BLaER1 (cell line): ENCODE data around the gene PRICKLE2.

Experiments
- H3K27ac ChIP-seq: shearing (Covaris generic); formaldehyde crosslinking; 2 replicates; pipeline ENCODE4 v1.8.1; 2022
- H3K27me3 ChIP-seq: shearing (Covaris generic); formaldehyde crosslinking; 2 replicates; pipeline ENCODE4 v1.8.1; 2022
- H3K36me3 ChIP-seq: shearing (Covaris generic); formaldehyde crosslinking; 2 replicates; pipeline ENCODE4 v1.8.1; 2022
- H3K4me1 ChIP-seq: shearing (Covaris generic); formaldehyde crosslinking; 2 replicates; pipeline ENCODE4 v1.8.1; 2022
- H3K4me2 ChIP-seq: shearing (Covaris generic); formaldehyde crosslinking; 2 replicates; pipeline ENCODE4 v1.8.1; 2022
- H3K4me3 ChIP-seq: shearing (Covaris generic); formaldehyde crosslinking; 2 replicates; pipeline ENCODE4 v1.8.1; 2022
- H3K9ac ChIP-seq: shearing (Covaris generic); formaldehyde crosslinking; 2 replicates; pipeline ENCODE4 v1.8.1; 2022
- H3K9me3 ChIP-seq: shearing (Covaris generic); formaldehyde crosslinking; 2 replicates; pipeline ENCODE4 v1.8.1; 2022
- H4K20me1 ChIP-seq: shearing (Covaris generic); formaldehyde crosslinking; 2 replicates; pipeline ENCODE4 v1.8.1; 2022
- Cebpa-rat ChIP-seq: shearing (Covaris generic); IDR thresholded peaks from 2 replicates; pipeline ENCODE4 v1.8.1; 2022

The PRICKLE2 gene

DNA sequence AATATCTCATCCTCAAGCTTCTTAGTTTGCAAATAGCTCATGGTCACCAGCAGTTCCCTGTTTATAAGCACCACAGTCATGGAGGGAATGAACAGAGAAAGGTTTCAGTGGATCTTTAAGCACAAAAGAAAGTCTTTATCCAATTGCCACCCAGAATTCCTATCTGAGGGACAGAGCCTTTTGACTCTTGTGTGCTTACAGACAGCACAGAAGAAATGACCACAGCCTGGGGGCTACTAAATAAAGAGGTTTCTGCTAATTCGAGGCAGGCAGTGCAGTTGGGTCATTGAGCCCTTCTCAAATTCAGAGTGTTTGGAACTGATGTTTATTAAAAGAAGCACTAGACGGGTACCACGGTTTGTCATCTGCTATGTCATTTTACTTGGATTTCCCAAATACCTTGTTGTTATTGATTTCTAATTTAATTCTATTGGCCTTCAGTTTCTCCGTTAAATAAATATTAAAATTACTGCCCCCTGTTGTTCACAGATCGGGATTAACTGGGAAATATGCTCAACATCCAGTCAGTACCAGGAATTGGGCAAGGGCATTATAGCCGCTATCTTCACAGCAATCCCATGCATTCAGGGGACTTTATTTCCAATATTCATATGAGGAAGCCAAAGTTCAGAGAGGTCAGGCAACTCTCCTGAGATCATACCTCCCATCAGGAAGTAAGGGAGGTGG lies 3.6 kb downstream of the PRICKLE2 start:
- no peak for TF ChIP-seq Cebpa-rat

DNA sequence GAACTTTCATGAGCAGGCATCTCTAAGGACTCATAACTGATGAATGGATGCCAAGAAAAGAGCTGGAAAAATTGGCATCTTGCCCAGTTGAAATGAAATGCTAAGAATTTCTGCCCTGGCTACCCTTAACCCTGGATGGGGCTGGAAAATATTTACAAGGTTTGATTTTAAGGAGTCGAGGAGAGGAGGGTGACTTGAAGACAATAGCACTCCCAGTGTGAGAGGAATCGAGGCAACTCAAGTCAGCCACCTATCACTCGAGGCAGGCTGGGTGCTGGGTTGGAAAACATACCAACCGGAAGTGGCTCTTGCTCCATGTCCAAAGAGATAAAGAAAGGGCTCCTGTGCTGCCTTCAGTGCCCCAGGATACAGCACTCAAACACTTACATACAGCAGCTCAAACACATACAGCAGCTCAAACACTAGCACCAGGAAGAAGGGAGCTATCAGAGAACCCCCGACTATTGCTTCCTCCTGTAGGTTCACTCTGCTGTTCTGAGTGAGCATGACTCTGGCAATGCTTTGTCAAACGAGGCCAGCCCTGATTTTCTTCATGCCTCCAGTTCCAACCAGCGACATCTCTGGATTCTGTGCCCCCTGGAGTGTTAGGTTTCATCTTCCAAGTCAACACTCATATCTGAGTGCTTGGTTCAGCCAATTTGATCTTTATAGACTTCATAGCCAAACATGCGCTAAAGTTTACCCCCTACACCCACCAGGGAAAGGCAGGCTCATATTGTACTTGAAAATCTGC lies 4.9 kb downstream of the PRICKLE2 start:
- Histone ChIP-seq H3K27ac (no peak overlapping the region), H3K9me3 (no peaks in the 10 kb centered on the region), H3K27me3 (no peaks in the 10 kb centered on the region), H3K36me3 (no peaks in the 10 kb centered on the region), H3K9ac (no peak overlapping the region), H3K4me1 (peaks cover 18% of the 10 kb centered on the region), H4K20me1 (no peaks in the 10 kb centered on the region), H3K4me3 (no peak overlapping the region), H3K4me2 (no peak overlapping the region)
- TF ChIP-seq Cebpa-rat: no peak

More for the DNA sequence above, 3.6 kb downstream of the PRICKLE2 start:
- no peaks in the 10 kb centered on the region for H3K27me3 ChIP-seq
- no peak overlapping the region for H3K27ac ChIP-seq
- no peak overlapping the region for H3K4me3 ChIP-seq
- no peak overlapping the region for H3K4me2 ChIP-seq
- peaks cover 26% of the 10 kb centered on the region for H3K4me1 ChIP-seq
- no peaks in the 10 kb centered on the region for H4K20me1 ChIP-seq
- no peaks in the 10 kb centered on the region for H3K9me3 ChIP-seq
- H3K9ac ChIP-seq: no peak overlapping the region
- no peaks in the 10 kb centered on the region for H3K36me3 ChIP-seq

DNA sequence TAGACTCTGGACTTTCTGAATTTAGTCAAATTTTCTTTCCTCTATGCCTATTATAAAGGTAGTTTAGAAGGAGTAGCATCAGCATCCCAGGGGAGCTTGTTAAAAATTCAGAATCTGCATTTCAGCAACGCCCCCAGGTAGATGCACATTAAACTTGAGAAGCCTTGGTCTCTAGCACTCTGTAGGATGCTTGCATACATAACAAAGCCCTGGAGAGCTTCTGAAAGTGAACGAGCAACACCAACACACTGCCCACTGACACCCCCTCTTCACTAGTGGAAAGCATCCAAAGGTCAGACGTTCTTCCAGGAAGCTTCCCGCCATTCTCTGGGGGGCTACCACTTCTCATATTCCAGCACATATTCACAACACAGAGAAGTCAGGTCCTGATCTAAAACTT lies 6.5 kb downstream of the PRICKLE2 start:
- H3K9me3 ChIP-seq: no peaks in the 10 kb centered on the region
- H3K27me3 ChIP-seq: no peaks in the 10 kb centered on the region
- peaks cover 17% of the 10 kb centered on the region for H3K4me1 ChIP-seq
- H3K4me2 ChIP-seq: no peak overlapping the region
- TF ChIP-seq Cebpa-rat: no peak
- H4K20me1 ChIP-seq: no peaks in the 10 kb centered on the region
- H3K4me3 ChIP-seq: no peak overlapping the region
- H3K9ac ChIP-seq: no peak overlapping the region
- no peaks in the 10 kb centered on the region for H3K36me3 ChIP-seq
- H3K27ac ChIP-seq: no peak overlapping the region

DNA sequence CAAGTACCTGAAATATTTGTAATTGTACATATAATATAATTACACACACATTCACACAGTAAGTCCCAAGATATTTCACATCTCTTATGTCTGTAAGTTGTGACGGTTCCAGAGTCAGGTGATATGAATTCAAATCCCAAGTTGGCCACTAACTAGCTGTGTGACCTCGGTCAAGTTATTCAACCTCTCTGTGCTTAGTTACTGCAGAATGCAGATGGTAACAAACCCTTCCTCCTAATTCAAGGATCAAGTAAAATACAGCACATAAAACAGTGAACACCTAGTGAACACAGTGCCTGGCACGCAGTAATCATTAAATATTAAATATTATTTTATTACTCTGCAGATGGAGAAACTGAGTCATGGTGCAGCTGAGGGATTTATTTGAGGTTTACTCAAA lies 6.9 kb downstream of the PRICKLE2 start:
- Histone ChIP-seq H3K4me1 (peaks cover 18% of the 10 kb centered on the region), H3K36me3 (no peaks in the 10 kb centered on the region), H4K20me1 (no peaks in the 10 kb centered on the region), H3K27ac (no peak overlapping the region), H3K4me3 (no peak overlapping the region), H3K9ac (no peak overlapping the region), H3K4me2 (no peak overlapping the region), H3K27me3 (no peaks in the 10 kb centered on the region), H3K9me3 (no peaks in the 10 kb centered on the region)
- no peak for TF ChIP-seq Cebpa-rat

DNA sequence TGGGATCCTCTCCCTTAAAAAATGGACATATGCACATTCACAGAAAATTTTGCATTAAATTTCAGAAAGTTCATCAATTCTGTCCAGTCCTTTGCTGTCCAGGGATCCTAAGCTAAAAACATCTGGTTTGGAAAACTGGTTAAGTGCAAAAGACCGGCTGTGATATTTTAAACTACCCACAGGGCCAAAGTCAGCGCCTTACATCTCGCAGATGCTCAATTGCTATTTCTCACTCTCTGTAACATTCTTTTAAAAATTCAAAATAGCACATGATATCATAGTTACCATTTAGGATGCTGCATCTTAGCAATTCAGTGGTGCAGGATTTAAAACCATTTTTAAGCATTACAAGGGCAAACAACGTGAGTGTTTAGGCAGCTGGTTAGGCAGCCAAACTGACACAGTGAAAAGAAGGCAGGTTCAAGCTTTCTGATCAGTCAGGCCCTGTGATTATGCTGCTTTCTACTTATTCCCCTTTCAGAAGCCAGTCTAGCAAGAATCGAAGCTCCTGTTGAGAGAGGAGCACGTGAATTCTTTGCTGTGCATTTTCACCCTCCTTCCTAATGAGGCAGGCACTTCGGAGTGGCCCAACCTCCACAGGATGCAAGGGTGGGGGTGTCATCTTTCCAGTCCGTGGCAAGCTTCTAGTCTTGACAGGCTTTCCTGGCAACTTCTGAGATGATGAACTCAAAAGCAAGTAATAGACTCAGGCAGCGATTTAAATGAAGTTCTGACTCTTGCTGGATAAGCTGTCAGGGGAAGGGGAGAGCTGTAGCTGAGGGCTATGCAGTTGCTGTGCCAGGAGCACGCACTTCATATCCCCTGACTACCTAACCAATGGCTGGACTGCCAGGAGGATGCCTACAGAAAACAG lies 8.8 kb downstream of the PRICKLE2 start:
- Histone ChIP-seq H3K4me1 (peaks cover 22% of the 10 kb centered on the region), H3K4me2 (no peak overlapping the region), H3K9me3 (peaks cover 4% of the 10 kb centered on the region; the same call in 1 of the 2 replicates), H3K9ac (no peak overlapping the region), H3K36me3 (no peaks in the 10 kb centered on the region), H3K27me3 (no peaks in the 10 kb centered on the region), H3K27ac (no peak overlapping the region), H3K4me3 (no peak overlapping the region), H4K20me1 (no peaks in the 10 kb centered on the region)
- TF ChIP-seq Cebpa-rat: no peak

DNA sequence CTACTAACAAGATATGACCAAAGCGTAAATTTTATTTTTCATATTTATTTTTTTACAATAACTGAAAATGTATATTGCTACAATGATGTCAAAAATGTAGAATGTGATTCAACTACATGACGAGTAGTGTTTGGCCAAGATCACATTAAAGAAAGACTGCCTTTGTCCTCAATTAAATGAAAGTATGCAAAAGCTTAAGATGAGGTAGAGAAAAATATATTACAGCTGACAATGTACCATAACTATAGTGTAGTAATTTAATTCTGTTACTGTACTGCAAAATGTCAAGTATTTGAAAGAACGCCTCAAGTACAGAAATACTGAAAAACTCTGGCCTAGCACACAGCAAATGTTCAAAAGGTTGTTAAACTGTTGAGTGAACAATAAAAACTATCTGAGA lies 9.7 kb downstream of the PRICKLE2 start:
- H3K9me3 ChIP-seq: peaks cover 4% of the 10 kb centered on the region; the same call in 1 of the 2 replicates
- H3K4me1 ChIP-seq: peaks cover 27% of the 10 kb centered on the region
- no peak for TF ChIP-seq Cebpa-rat
- H3K4me3 ChIP-seq: no peak overlapping the region
- no peaks in the 10 kb centered on the region for H4K20me1 ChIP-seq
- no peak overlapping the region for H3K9ac ChIP-seq
- no peaks in the 10 kb centered on the region for H3K27me3 ChIP-seq
- no peaks in the 10 kb centered on the region for H3K36me3 ChIP-seq
- H3K27ac ChIP-seq: no peak overlapping the region
- no peak overlapping the region for H3K4me2 ChIP-seq

DNA sequence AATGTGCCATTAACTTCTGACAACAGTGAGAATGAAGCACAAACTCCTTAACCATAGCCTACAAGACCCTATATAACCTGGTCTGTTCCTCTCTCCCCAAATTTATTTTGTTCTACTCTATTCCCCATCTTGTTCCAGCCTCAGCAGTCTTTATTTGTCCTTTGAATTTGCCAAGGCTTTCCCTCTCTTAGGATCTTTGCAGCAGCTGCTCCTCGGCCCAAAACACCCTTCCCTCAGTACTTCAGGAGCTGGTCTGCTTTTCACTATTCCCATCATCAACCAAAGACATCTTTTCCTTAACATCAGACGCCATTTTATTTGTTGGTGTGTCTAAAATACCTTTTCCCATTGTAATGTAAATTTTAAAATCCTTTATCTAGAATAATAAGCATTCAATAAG lies 10.2 kb downstream of the PRICKLE2 start:
- H4K20me1 ChIP-seq: no peaks in the 10 kb centered on the region
- H3K4me3 ChIP-seq: no peak overlapping the region
- no peaks in the 10 kb centered on the region for H3K27me3 ChIP-seq
- no peak overlapping the region for H3K9ac ChIP-seq
- peaks cover 31% of the 10 kb centered on the region for H3K4me1 ChIP-seq
- peaks cover 4% of the 10 kb centered on the region; the same call in 1 of the 2 replicates for H3K9me3 ChIP-seq
- no peak overlapping the region for H3K27ac ChIP-seq
- no peak for TF ChIP-seq Cebpa-rat
- H3K4me2 ChIP-seq: no peak overlapping the region
- H3K36me3 ChIP-seq: no peaks in the 10 kb centered on the region

DNA sequence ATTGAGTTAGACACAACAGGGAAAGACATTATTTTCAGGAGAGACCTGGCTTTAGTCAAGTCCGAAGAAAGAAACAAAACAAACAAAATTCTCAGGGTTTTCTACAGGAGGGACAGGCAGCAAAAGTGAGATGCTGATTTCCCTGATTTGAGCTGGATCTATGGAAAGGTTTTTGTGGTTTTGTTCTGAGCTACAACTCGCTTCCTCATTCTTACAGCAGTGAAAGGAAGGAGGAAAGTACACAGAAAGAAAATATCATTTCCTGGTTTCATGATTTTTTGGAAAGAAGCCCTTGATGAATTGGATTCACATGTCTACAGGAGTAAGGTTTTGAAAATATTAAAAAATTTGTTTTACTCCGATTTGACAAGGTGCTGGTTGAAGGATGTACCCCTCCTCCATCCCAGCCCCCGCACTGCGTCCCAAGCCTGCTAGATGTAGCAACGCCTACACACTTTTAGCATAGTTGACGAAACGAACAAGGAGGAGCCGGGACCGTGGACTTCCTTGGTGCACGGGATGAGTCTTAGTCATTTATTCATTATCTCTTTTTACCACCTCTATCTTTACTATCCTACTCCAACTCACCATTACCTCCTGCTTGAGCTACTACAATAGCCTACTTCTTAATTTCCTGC lies 10.8 kb downstream of the PRICKLE2 start:
- no peak overlapping the region for H3K9ac ChIP-seq
- H3K4me2 ChIP-seq: peak overlapping the region; percentile 72
- H3K36me3 ChIP-seq: no peaks in the 10 kb centered on the region
- H3K9me3 ChIP-seq: peaks cover 4% of the 10 kb centered on the region; the same call in 1 of the 2 replicates
- H4K20me1 ChIP-seq: no peaks in the 10 kb centered on the region
- peaks cover 37% of the 10 kb centered on the region for H3K4me1 ChIP-seq
- TF ChIP-seq Cebpa-rat: no peak
- no peaks in the 10 kb centered on the region for H3K27me3 ChIP-seq
- no peak overlapping the region for H3K27ac ChIP-seq
- H3K4me3 ChIP-seq: no peak overlapping the region

DNA sequence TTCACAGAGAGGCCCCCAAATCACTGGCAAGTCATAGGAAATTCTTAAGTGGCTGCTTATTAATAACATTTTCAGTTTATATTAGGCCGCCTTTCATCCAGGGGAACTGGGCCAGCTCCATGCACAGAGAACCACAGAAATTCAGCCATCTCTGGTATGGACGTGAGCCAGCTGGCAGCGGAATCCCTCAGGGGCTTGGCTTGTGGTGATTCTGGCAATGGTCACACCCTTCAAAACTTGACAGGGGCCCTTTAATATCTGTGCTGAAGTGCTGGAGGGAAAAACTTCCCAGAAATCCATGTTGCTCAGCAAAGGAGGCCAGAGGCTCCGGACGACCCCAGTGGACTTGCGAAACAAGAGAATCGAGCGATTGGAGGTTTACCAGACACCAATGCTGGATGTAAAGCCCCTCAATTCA lies 11.3 kb downstream of the PRICKLE2 start:
- no peaks in the 10 kb centered on the region for H3K27me3 ChIP-seq
- H3K9ac ChIP-seq: no peak overlapping the region
- H3K27ac ChIP-seq: no peak overlapping the region; the same call in 1 of the 2 replicates
- H4K20me1 ChIP-seq: no peaks in the 10 kb centered on the region
- peaks cover 4% of the 10 kb centered on the region; the same call in 1 of the 2 replicates for H3K9me3 ChIP-seq
- TF ChIP-seq Cebpa-rat: no peak
- H3K4me2 ChIP-seq: peak overlapping the region; percentile 72
- H3K4me3 ChIP-seq: no peak overlapping the region
- no peaks in the 10 kb centered on the region for H3K36me3 ChIP-seq
- peaks cover 37% of the 10 kb centered on the region for H3K4me1 ChIP-seq
